OCI-LY1 (cell line): Measurements from ENCODE around the gene ZBTB45.

Source experiments
- H2AFZ ChIP-seq: fragments of 200-600 bp; sonication (generic), shearing (Covaris generic); 2 replicates; pipeline ENCODE4 v1.6.0; 2014; ENCODE audit warnings: antibody characterized with exemption, mild to moderate bottlenecking, low read length
- H3F3A ChIP-seq: fragments of 200-600 bp; sonication (generic), shearing (Covaris generic); 2 replicates; pipeline ENCODE4 v1.6.0; 2014; ENCODE audit warnings: mild to moderate bottlenecking, antibody characterized with exemption, low read length, moderate library complexity; ENCODE audit not compliant: insufficient read depth
- H3K27ac ChIP-seq: fragments of 200-600 bp; sonication (generic); 2 replicates; pipeline ENCODE4 v1.5.1; 2014; ENCODE audit warnings: low read length, mixed run types, mild to moderate bottlenecking, low read depth; ENCODE audit not compliant: poor library complexity, severe bottlenecking
- H3K27me3 ChIP-seq: fragments of 200-600 bp; sonication (generic); 2 replicates; pipeline ENCODE4 v1.6.0; 2014; ENCODE audit warnings: antibody characterized with exemption, mild to moderate bottlenecking, low read length, moderate library complexity; ENCODE audit not compliant: insufficient read depth
- H3K36me3 ChIP-seq: fragments of 200-600 bp; sonication (generic); 2 replicates; pipeline ENCODE4 v1.6.1; 2014; ENCODE audit warnings: mild to moderate bottlenecking, antibody characterized with exemption, low read length, moderate library complexity, mixed read lengths; ENCODE audit not compliant: insufficient read depth
- H3K4me1 ChIP-seq: fragments of 200-600 bp; sonication (generic); 2 replicates; pipeline ENCODE4 v1.5.1; 2014; ENCODE audit warnings: mild to moderate bottlenecking, low read length, moderate library complexity; ENCODE audit not compliant: insufficient read depth, severe bottlenecking
- H3K4me2 ChIP-seq: fragments of 200-600 bp; sonication (generic), shearing (Covaris generic); 2 replicates; pipeline ENCODE4 v1.6.1; 2014; ENCODE audit warnings: low read length
- H3K4me3 ChIP-seq: fragments of 200-600 bp; sonication (generic); 2 replicates; pipeline ENCODE4 v1.5.1; 2014; ENCODE audit warnings: low read length, low read depth, mild to moderate bottlenecking, mixed read lengths; ENCODE audit not compliant: poor library complexity, severe bottlenecking
- H3K79me2 ChIP-seq: fragments of 200-600 bp; shearing (Covaris generic); 2 replicates; pipeline ENCODE4 v1.6.1; 2016; ENCODE audit warnings: mixed run types, low read length, mixed read lengths; ENCODE audit not compliant: insufficient read depth
- H3K9ac ChIP-seq: fragments of 200-600 bp; sonication (generic), shearing (Covaris generic); 2 replicates; pipeline ENCODE4 v1.6.1; 2014; ENCODE audit warnings: mild to moderate bottlenecking, low read length, mixed read lengths
- H3K9me2 ChIP-seq: fragments of 200-600 bp; sonication (generic), shearing (Covaris generic); 2 replicates; pipeline ENCODE4 v1.6.1; 2014; ENCODE audit warnings: low read depth, mild to moderate bottlenecking, low read length, mixed read lengths
- H3K9me3 ChIP-seq: fragments of 200-600 bp; shearing (Covaris generic); 2 replicates; pipeline ENCODE4 v1.6.1; 2014; ENCODE audit warnings: low read length, mixed read lengths
- H4K20me1 ChIP-seq: fragments of 200-600 bp; sonication (generic), shearing (Covaris generic); 2 replicates; pipeline ENCODE4 v1.6.0; 2016; ENCODE audit warnings: mild to moderate bottlenecking, low read length; ENCODE audit not compliant: insufficient read depth
- EZH2 ChIP-seq: fragments of 200-600 bp; sonication (generic), shearing (Covaris generic); IDR thresholded peaks from 2 replicates; pipeline ENCODE4 v1.8.0; 2017; ENCODE audit warnings: borderline replicate concordance, mixed run types, mild to moderate bottlenecking, antibody characterized with exemption, low read length, moderate library complexity, mixed read lengths
- TF ChIP-seq, protein P1 (sequence below): fragments of 200-600 bp; sonication (generic), shearing (Covaris generic); IDR thresholded peaks from 2 replicates; pipeline ENCODE4 v1.5.1; 2017; ENCODE audit warnings: mild to moderate bottlenecking, antibody characterized with exemption, low read length, moderate library complexity, mixed read lengths

Gene ZBTB45

DNA sequence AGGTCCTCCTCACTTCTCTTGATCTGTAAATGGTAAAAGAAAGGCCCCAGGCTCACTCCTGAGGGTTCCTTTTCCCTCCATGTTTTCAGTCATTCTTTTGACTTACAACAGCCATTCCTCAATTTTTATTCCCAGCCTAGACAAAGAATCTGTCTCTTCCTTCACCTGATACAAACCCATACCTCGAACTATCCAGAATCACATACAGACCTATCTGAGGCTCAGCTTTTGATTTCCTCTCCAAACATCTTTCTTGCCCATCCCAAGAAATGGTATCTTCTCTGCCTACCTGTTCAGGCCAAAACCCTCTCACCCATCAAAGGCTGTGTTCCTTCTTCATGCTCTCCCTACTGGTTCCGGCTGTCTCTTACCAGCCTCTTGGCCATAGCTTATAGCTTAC lies 33.0 kb upstream of the ZBTB45 start:
- H3K27me3 ChIP-seq = no peaks in the 10 kb centered on the region
- H3K4me1 ChIP-seq = peaks cover 36% of the 10 kb centered on the region
- no peak overlapping the region for H3K4me2 ChIP-seq
- no peaks in the 10 kb centered on the region for H4K20me1 ChIP-seq
- no peak overlapping the region for H3K27ac ChIP-seq
- H3K9me3 ChIP-seq = no peaks in the 10 kb centered on the region
- TF ChIP-seq, protein P1, sequence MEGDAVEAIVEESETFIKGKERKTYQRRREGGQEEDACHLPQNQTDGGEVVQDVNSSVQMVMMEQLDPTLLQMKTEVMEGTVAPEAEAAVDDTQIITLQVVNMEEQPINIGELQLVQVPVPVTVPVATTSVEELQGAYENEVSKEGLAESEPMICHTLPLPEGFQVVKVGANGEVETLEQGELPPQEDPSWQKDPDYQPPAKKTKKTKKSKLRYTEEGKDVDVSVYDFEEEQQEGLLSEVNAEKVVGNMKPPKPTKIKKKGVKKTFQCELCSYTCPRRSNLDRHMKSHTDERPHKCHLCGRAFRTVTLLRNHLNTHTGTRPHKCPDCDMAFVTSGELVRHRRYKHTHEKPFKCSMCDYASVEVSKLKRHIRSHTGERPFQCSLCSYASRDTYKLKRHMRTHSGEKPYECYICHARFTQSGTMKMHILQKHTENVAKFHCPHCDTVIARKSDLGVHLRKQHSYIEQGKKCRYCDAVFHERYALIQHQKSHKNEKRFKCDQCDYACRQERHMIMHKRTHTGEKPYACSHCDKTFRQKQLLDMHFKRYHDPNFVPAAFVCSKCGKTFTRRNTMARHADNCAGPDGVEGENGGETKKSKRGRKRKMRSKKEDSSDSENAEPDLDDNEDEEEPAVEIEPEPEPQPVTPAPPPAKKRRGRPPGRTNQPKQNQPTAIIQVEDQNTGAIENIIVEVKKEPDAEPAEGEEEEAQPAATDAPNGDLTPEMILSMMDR = no peak
- TF ChIP-seq EZH2 = no peak
- 0 out of 2 replicates have a peak, but pooled peaks cover 7% of the 10 kb centered on the region for H3F3A ChIP-seq
- H3K4me3 ChIP-seq = no peak overlapping the region
- H3K79me2 ChIP-seq = peaks cover 15% of the 10 kb centered on the region
- H2AFZ ChIP-seq = no peak overlapping the region
- H3K36me3 ChIP-seq = peaks cover 80% of the 10 kb centered on the region
- H3K9ac ChIP-seq = no peak overlapping the region
- no peaks in the 10 kb centered on the region for H3K9me2 ChIP-seq

DNA sequence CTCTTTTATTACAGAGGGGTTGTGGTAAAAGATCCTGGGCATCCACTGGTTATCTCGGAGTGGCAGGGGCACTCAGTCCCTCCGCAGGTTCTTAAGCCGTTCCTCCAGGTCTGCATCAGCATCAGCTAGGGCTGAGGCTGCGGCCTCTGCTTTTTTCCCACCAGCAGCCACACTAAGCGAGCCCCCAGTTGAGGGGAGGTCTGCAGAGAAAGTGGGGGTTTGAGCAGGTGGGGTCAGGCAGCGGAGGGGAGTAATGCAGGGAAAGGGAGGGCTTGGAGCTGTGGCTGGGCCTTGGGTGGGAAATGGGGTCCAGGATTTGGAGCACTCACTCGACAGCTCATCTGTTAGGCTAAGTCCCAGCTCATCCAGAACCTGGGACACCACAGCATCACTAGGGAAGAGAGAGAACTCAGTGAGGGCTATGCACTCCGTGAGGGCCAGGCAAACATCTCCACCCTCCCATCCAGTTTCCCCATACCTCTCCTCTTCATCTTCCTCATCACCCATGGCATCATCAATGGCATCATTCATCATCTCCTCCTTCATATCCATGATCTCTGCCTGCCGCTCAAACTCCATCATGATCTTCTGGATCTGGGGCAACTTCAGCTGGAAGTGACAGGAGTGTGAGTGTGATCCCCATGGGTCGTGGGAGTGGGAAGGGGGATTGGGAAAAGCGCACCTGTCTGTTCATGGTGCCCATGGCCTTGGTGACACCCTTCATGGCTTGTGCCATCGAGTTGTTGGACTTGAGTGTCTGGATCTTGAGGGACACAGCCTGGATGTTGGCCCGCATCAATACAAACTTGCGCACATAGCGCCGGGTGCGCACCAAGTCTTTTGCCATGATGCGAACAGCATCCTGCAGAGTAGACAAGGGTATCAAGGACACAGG lies 32.2 kb upstream of the ZBTB45 start:
- no peaks in the 10 kb centered on the region for H4K20me1 ChIP-seq
- H3K27me3 ChIP-seq = no peaks in the 10 kb centered on the region
- no peaks in the 10 kb centered on the region for H3K9me3 ChIP-seq
- H3K9ac ChIP-seq = no peak overlapping the region
- peaks cover 33% of the 10 kb centered on the region for H3K4me1 ChIP-seq
- no peak overlapping the region for H2AFZ ChIP-seq
- H3K36me3 ChIP-seq = peaks cover 83% of the 10 kb centered on the region
- no peaks in the 10 kb centered on the region for H3K9me2 ChIP-seq
- no peak overlapping the region for H3K4me3 ChIP-seq
- H3K27ac ChIP-seq = no peak overlapping the region
- TF ChIP-seq EZH2 = no peak
- H3F3A ChIP-seq = 0 out of 2 replicates have a peak, but pooled peaks cover 7% of the 10 kb centered on the region
- H3K79me2 ChIP-seq = peaks cover 14% of the 10 kb centered on the region
- H3K4me2 ChIP-seq = no peak overlapping the region

DNA sequence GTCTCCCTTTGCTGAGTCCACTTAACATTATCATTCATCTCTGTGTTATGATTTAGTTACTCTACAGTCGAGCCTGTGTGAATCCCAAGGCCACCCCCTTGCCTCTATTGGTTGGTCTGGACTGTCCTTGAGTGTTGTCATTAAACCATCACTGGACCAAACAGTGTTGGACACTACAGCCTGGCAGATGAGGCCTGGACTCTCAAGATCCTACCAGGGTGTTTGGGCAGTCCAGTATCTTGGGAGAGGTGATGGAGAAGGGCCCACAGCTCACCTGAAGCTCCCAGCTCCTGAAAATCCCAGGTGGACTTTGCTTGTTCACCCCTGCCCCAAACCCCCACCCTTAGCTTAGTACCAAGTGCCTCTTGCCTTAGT lies 31.5 kb upstream of the ZBTB45 start:
- Histone ChIP-seq H2AFZ (no peak overlapping the region), H3K9ac (no peak overlapping the region), H4K20me1 (no peaks in the 10 kb centered on the region), H3F3A (0 out of 2 replicates have a peak, but pooled peaks cover 7% of the 10 kb centered on the region), H3K9me2 (no peaks in the 10 kb centered on the region), H3K36me3 (peaks cover 83% of the 10 kb centered on the region), H3K9me3 (no peaks in the 10 kb centered on the region), H3K4me1 (peaks cover 33% of the 10 kb centered on the region), H3K4me3 (no peak overlapping the region), H3K4me2 (no peak overlapping the region), H3K27ac (no peak overlapping the region), H3K79me2 (peaks cover 15% of the 10 kb centered on the region), H3K27me3 (no peaks in the 10 kb centered on the region)
- TF ChIP-seq EZH2 = no peak
- TF ChIP-seq, protein P1 = no peak
